Amniotic epithelial cell (primary cell): ENCODE measurements around the gene ZDHHC13.
A peak's percentile ranks its signal among the peaks of the same experiment; 100 is the strongest.

ENCODE experiments used
- DNase-seq: peaks from one replicate; pipeline ENCODE4 v3.0.0-alpha.2; 2010; ENCODE audit warnings: low read depth

Gene ZDHHC13

DNA sequence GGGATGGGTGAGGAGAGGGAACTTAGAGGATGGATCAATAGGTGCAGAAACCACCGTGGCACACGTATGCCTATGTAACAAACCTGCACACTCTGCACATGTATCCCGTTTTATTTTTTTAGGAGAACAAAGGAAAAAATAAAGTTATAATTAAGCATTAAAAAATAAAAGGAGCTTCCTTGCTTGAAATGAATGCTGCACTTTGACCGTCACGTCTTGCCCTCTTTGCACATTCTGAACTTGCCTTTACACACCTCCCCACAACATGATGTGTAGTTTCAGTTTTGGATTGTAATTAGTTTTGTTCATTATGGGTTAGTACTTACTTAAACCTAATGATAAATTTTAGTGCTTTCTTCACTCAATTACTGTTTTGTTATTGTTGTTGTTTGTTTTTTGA is 87.9 kb downstream of the ZDHHC13 start:
- no peak for DNase-seq

DNA sequence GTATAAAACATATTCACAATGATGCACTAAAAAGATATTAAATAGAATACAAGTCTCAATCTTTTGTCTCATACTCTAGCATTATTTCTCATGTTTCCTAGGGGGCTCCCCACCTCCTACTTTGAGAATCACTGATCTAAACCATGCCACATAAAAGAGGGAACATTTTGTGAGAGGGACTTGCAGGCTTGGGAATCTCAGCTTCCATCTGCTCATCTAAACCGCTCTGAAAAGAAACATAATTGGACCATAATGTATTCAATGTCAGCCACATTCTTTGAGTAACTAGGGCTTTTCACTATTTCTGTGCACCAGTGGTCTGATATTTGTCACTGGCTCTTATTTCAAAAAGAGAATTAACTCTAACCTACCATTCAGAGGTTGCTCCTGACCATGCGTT is 91.2 kb downstream of the ZDHHC13 start:
- no peak for DNase-seq

DNA sequence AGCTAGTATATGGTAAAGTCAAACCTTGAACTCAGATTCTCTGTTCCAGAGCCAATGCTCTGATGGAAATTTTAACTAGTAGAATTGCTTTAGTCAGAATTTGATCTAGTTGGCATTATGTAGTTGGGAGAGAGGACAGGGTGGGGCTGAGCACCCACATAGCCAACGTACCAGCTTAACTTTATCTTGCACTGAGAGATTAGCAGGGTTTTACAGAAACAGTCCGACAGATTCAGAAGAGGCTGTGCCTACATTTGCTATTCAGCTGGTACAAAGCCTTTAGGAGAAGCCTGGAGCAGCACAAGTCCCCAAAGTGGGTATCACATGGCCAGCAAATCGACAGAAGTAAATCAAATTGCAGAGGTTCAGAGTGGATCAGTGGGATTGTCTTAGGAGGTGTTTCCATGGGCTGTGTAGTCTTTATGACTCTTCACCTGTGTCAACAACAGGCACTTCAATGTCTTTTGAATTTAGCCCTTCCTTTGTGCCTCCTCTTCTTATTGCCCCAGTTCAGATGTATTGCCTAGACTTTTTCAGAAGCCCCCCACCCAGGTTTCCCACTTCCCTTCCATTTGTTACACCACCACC is 92.1 kb downstream of the ZDHHC13 start:
- DNase-seq, result no peak

DNA sequence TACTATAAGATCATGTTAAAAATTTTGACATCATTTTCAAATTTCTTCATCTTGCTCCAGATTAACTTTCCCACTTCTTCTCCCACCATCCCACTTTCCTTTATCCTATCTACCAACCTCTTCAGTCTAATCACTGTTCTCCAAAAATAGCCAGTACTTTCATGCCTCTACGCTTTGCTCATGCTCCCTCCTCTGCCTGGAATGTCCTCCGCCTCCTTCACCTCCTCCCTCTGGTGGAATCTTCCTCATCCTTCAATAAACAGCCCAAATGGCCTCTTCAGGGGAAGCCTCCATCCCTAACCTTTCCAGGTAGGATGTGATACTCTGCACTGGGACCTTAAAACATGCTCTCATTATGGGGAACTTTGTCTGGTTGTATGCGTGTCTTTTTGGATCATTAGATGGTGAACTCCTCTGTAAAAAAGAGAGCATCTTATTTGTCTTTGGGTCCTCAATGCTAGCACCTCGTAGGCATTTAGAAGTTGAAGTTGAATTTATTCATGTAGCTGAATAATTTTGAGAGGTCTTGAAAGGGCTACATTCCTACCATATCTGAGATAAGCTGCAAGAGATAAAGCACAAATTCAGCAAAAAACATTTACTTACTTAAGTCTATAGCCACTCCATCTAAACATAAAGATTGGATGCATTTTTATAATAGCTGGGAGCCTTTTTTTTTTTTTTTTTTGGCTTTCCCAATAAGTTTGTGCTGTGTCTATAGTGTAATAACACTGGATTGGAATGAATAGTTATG is 92.8 kb downstream of the ZDHHC13 start:
- DNase-seq, result peak; percentile 19

DNA sequence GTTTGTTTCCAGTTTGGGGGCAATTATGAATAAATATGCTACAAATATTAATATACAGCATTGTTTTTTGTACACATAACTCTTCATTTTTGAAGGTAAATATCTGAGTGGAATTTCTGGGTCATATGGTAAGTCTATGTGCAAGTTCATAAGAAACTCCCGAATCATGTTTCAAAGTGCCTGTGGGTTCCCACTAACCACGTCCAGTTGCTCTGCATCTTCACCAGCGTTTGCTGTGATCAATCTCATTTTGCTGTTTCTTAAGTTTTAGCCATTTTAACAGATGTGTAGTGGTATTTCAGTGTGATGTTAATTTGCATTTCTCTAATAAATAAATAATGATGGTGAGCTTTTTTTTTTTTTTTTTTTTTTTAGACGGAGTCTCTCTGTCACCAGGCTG is 99.1 kb downstream of the ZDHHC13 start:
- no peak for DNase-seq

DNA sequence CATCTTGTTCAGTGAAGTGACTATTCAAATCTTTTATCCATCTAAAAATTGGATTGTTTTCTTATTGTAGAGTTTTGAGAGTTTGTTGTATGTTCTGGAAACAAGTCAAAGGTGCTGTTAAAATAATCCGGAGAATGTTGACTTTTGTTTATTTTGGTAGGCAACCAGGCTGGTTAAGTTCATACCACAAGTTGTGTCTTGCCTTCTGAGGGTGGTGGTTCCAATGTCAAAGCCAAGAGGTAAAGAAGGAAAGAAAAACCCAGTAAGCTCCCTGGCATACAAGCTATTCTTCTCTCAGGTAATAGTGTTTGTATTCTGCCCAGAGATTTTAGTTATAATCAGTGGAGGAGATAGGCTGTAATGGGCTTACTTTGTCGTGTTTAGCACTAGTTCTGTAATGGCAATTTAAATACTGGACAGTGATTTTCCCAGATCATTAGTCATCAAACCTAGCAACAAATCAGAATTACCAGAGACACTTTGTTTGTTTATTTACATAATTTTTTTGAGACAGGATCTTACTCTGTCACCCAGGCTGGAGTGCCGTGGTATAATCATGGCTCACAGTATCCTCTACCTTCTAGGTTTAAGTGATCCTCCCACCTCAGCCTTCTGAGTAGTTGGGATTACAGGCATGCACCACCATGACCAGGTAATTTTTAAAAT is 99.9 kb downstream of the ZDHHC13 start:
- no peak for DNase-seq

DNA sequence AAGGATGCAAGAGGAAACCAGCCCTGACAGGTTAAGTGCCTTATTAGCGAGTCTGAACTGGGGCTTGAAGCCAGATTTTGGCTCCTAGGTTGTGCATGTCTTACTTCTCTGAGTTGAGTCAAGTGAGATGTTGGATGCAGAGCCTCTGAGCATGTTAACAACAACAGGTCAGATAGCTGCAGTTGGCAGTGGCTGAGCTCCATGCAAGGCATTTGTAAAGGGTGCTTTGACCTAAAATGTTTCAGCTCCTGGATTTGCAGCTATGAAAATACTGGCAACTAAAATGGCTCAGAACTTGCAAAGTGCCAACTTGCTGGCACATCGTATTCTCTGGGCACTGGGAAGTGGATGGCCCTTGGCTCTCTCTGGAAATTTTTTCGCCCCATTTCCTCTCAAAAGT is 101.2 kb downstream of the ZDHHC13 start:
- no peak for DNase-seq

DNA sequence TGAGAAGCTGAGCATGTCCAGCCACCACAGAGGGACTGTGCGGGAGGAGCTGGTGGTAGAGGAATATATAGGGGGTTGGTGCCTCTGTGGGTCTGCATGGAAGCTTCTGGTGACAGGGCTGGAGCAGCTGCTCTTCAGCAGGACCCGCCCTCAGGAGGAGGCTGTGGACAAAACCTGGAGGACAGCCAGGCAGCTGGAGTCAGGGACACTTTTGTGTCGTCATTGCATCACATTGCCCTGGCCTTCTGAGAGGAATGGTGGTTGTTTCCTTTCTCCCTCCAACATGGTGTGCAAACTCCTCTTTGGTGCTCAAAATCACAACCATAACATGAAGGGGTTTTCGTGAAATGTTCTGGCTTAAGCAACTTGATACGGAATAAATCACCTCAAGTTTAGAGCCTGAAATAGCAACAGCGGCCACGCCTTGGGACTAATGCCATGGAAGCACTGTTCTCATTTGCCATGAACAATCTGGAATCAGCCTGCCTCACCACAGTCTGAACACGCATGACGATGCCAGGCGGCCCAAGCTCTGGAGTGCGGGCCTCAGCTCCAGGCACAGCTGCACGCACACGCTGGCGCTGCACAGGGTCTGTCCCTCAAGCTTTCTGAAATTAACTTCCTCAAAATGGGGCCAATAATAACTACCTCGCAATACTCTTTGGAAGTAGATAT is 102.0 kb downstream of the ZDHHC13 start:
- no peak for DNase-seq

DNA sequence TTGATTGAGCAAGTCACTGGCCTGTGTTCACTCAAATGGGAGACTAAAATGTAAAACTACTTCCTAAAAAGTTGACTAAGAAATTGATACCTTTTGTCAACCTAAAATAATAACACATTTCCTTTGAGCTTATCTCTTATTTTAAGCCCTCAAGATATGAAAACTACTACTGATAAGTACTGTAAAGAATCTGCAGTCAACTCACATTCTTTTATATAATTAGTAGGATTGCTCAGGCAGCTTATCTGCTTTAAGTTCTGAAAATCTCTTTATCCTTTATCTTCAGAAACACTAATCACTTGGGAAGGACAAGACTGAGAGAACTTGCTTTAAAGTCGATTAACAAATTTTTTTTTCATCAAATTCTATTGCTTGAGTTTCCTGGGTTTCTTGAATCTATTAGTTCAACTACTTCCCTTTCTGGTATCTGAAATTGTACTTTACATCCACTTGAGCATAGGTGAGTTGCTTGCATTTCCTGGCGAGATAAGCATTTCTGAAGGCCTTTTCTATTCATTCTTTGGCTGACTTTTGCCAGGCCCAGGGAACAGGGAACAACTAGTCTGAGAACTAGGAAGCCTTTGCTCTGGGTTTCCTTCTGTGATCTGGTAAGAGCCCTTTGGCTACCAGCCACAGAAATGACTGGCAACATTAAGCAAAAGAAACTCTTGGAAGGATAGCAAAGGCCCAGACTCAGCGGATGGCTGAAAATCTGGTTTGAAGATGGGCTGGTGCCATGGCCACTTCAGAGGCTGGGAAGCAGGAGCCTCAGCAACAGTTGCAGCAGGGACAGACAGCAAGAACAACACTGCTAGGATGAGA is 104.1 kb downstream of the ZDHHC13 start:
- DNase-seq, result peak; percentile 50

DNA sequence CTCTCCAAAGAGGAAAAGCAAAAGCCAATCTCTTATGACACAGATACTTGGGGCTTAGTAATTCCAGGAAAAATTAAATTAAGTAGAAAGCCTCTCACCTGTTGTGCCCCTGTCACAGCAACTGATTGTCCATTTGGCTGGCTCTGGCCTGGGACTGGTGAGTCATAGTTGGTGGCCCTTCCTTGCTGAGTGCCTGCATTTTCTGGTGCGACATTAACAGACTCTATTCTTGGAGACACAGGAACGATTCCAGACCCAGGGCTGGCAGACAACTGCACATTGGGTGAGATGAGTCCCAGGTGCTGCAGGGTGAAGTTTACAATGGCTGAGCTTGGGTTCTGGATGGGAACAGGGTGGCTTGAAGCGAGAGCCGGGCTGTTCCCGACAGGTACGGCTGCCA is 108.2 kb downstream of the ZDHHC13 start:
- DNase-seq, result no peak

DNA sequence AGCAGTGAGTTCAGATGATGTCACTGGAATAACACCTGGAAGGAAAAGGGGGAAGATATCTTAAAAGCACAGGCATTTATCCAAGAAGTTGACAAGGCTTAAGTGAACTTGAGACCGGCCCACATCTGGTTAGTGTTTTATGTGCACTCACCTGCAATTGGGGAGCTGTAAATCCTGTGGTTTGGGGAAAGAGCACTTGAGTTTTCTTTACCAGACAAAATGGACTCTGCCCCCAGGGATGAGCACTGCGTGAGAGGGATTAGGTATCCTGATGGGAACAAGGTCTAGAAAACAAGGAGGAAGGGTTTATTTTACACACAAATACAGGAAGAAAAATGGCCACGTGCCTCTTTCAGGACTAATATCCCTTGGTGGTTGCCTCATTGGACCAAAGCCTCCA is 108.6 kb downstream of the ZDHHC13 start:
- DNase-seq, result no peak
